Mesenchymal stem cell (in vitro differentiated cells and primary cell): ENCODE results near the gene COL11A2.

ENCODE experiments used
- DNase-seq: peaks from one replicate; pipeline ENCODE4 v3.0.0-alpha.2; 2013
- H2AFZ ChIP-seq: one replicate; pipeline ENCODE4 v1.6.1; 2013; ENCODE audit warnings: low read depth, mild to moderate bottlenecking, control low read depth, inconsistent platforms, low read length, moderate library complexity
- H2AK5ac ChIP-seq: 2 replicates; pipeline ENCODE4 v1.6.1; 2013; ENCODE audit warnings: low read length, moderate library complexity, mild to moderate bottlenecking, inconsistent platforms; ENCODE audit not compliant: severe bottlenecking
- H2BK120ac ChIP-seq: one replicate; pipeline ENCODE4 v1.6.1; 2013; ENCODE audit warnings: low read depth, mild to moderate bottlenecking, inconsistent platforms, low read length, moderate library complexity
- H2BK12ac ChIP-seq, 2 experiments: one replicate each; pipeline ENCODE4 v1.6.1; 2013; ENCODE audit warnings: inconsistent platforms in 2 of 2, low read length in 2 of 2, mild to moderate bottlenecking in 2 of 2, moderate library complexity in 2 of 2, control low read depth in 1 of 2
- H2BK15ac ChIP-seq: one replicate; pipeline ENCODE4 v1.6.1; 2013; ENCODE audit warnings: mild to moderate bottlenecking, low read depth, inconsistent platforms; ENCODE audit not compliant: poor library complexity, severe bottlenecking
- H2BK5ac ChIP-seq: 2 replicates; pipeline ENCODE4 v1.6.1; 2013; ENCODE audit warnings: low read depth, mild to moderate bottlenecking, low read length, control low read depth, inconsistent platforms; ENCODE audit not compliant: poor library complexity, severe bottlenecking
- H3K14ac ChIP-seq, 2 experiments: one replicate each; pipeline ENCODE4 v1.6.1; 2013; ENCODE audit warnings: inconsistent platforms in 2 of 2, low read length in 2 of 2, control low read depth in 1 of 2, mild to moderate bottlenecking in 1 of 2, moderate library complexity in 1 of 2
- H3K18ac ChIP-seq, 2 experiments: one replicate each; pipeline ENCODE4 v1.6.1; 2013; ENCODE audit warnings: inconsistent platforms in 2 of 2, low read length in 2 of 2, control low read depth in 1 of 2, low read depth in 1 of 2, mild to moderate bottlenecking in 1 of 2
- H3K23ac ChIP-seq, 2 experiments: one replicate each; pipeline ENCODE4 v1.6.1; 2013; ENCODE audit warnings: inconsistent platforms in 2 of 2, low read length in 2 of 2, mild to moderate bottlenecking in 2 of 2, moderate library complexity in 2 of 2, control low read depth in 1 of 2
- H3K27ac ChIP-seq: 2 replicates; pipeline ENCODE4 v1.5.1; 2013; ENCODE audit warnings: mild to moderate bottlenecking, moderate library complexity, low read length, control low read depth, inconsistent platforms; ENCODE audit not compliant: poor library complexity, severe bottlenecking
- H3K27me3 ChIP-seq, 2 experiments: 2 replicates each; pipeline versions ENCODE4 v1.6.1 to v1.7.0; 2013; ENCODE audit warnings: low read length in 2 of 2, mild to moderate bottlenecking in 2 of 2, moderate library complexity in 2 of 2, control low read depth in 1 of 2, inconsistent platforms in 1 of 2; ENCODE audit not compliant: control insufficient read depth in 1 of 2, insufficient read depth in 1 of 2
- H3K36me3 ChIP-seq, 2 experiments: 2 replicates each; pipeline versions ENCODE4 v1.6.1 to v1.7.0; 2013; ENCODE audit warnings: low read length in 2 of 2, control low read depth in 1 of 2, inconsistent platforms in 1 of 2, low read depth in 1 of 2, mild to moderate bottlenecking in 1 of 2; ENCODE audit not compliant: insufficient read depth in 2 of 2, control insufficient read depth in 1 of 2
- H3K4ac ChIP-seq, 2 experiments: one replicate each; pipeline ENCODE4 v1.6.1; 2013; ENCODE audit warnings: inconsistent platforms in 2 of 2, low read length in 2 of 2, mild to moderate bottlenecking in 2 of 2, moderate library complexity in 2 of 2, control low read depth in 1 of 2, low read depth in 1 of 2
- H3K4me1 ChIP-seq: 2 replicates; pipeline ENCODE4 v1.6.1; 2013; ENCODE audit warnings: low read depth, low read length, control low read depth; ENCODE audit not compliant: control insufficient read depth, insufficient read depth
- H3K4me2 ChIP-seq: 2 replicates; pipeline ENCODE4 v1.6.1; 2013; ENCODE audit warnings: low read length, mild to moderate bottlenecking, inconsistent platforms; ENCODE audit not compliant: poor library complexity, severe bottlenecking
- H3K4me3 ChIP-seq, 2 experiments: 2 replicates each; pipeline versions ENCODE4 v1.5.1 to v1.7.0; 2013; ENCODE audit warnings: low read length in 2 of 2, mild to moderate bottlenecking in 2 of 2, control low read depth in 1 of 2, low read depth in 1 of 2; ENCODE audit not compliant: insufficient read depth in 1 of 2
- H3K79me1 ChIP-seq: replicated peaks from 2 replicates; pipeline ENCODE4 v1.6.1; 2013; ENCODE audit warnings: mild to moderate bottlenecking, control low read depth, low read length, inconsistent platforms; ENCODE audit not compliant: poor library complexity, severe bottlenecking
- H3K9ac ChIP-seq: 2 replicates; pipeline ENCODE4 v1.7.0; 2013; ENCODE audit warnings: mild to moderate bottlenecking, low read length, moderate library complexity
- H3K9me3 ChIP-seq: 2 replicates; pipeline ENCODE4 v1.7.0; 2013; ENCODE audit warnings: mild to moderate bottlenecking, low read length; ENCODE audit not compliant: control insufficient read depth
- H4K8ac ChIP-seq: one replicate; pipeline ENCODE4 v1.6.1; 2013; ENCODE audit warnings: inconsistent platforms, mild to moderate bottlenecking, low read length, moderate library complexity
- H4K91ac ChIP-seq: one replicate; pipeline ENCODE4 v1.6.1; 2013; ENCODE audit warnings: mild to moderate bottlenecking, low read length, inconsistent platforms
- WGBS: methylation state at CpG from one replicate; pipeline ENCODE4 v1.1.7; 2013; ENCODE audit warnings: mixed read lengths; 5-methylcytosine and 5-hydroxymethylcytosine counted together

COL11A2 gene

GRCh38 chr6:33142501-33143070 is 49.7 kb downstream of the COL11A2 start:
- no peaks in the 10 kb centered on the region for H3K79me1 ChIP-seq
- H3K4me3 ChIP-seq: no peak overlapping the region
- no peak overlapping the region for H3K27ac ChIP-seq
- H2BK12ac ChIP-seq: no peak overlapping the region
- H3K4me2 ChIP-seq: no peak overlapping the region
- H4K91ac ChIP-seq: no peak overlapping the region
- no peak overlapping the region for H3K4ac ChIP-seq
- no peak overlapping the region for H2AK5ac ChIP-seq
- no peak overlapping the region for H2AFZ ChIP-seq
- H3K23ac ChIP-seq: no peak overlapping the region
- H2BK120ac ChIP-seq: no peak overlapping the region
- no peak overlapping the region for H2BK15ac ChIP-seq
- 63% methylated on average over 5 of the region's 5 CpGs for WGBS
- H4K8ac ChIP-seq: no peak overlapping the region
- H3K9me3 ChIP-seq: peaks cover 2% of the 10 kb centered on the region
- DNase-seq: no peak
- H3K14ac ChIP-seq: no peak overlapping the region
- peaks cover 2% of the 10 kb centered on the region for H3K4me1 ChIP-seq
- peaks cover 0 to 35% of the 10 kb centered on the region in 2 experiments for H3K27me3 ChIP-seq
- H2BK5ac ChIP-seq: no peak overlapping the region
- no peak overlapping the region for H3K18ac ChIP-seq
- H3K36me3 ChIP-seq: no peaks in the 10 kb centered on the region
- no peak overlapping the region for H3K9ac ChIP-seq

- no peak overlapping the region for H3K18ac ChIP-seq
- H3K79me1 ChIP-seq: no peaks in the 10 kb centered on the region
- peaks cover 2% of the 10 kb centered on the region for H3K9me3 ChIP-seq
- H4K8ac ChIP-seq: no peak overlapping the region
- DNase-seq: no peak
- H4K91ac ChIP-seq: no peak overlapping the region
- WGBS: 76% methylated on average over 6 of the region's 7 CpGs
- H2BK15ac ChIP-seq: no peak overlapping the region
- no peak overlapping the region for H2AK5ac ChIP-seq
- no peak overlapping the region for H2AFZ ChIP-seq
- no peak overlapping the region for H3K4me3 ChIP-seq
- H2BK120ac ChIP-seq: no peak overlapping the region
- no peak overlapping the region for H3K4me2 ChIP-seq
- no peak overlapping the region for H2BK12ac ChIP-seq
- H2BK5ac ChIP-seq: no peak overlapping the region
- peaks cover 0 to 39% of the 10 kb centered on the region in 2 experiments for H3K27me3 ChIP-seq
- H3K4me1 ChIP-seq: peaks cover 2% of the 10 kb centered on the region
- no peak overlapping the region for H3K23ac ChIP-seq
- no peak overlapping the region for H3K9ac ChIP-seq
- no peak overlapping the region for H3K4ac ChIP-seq
- H3K27ac ChIP-seq: no peak overlapping the region
- H3K14ac ChIP-seq: no peak overlapping the region
- H3K36me3 ChIP-seq: no peaks in the 10 kb centered on the region
Measured at GRCh38 chr6:33140556-33140955, 51.7 kb downstream of the COL11A2 start.

DNA sequence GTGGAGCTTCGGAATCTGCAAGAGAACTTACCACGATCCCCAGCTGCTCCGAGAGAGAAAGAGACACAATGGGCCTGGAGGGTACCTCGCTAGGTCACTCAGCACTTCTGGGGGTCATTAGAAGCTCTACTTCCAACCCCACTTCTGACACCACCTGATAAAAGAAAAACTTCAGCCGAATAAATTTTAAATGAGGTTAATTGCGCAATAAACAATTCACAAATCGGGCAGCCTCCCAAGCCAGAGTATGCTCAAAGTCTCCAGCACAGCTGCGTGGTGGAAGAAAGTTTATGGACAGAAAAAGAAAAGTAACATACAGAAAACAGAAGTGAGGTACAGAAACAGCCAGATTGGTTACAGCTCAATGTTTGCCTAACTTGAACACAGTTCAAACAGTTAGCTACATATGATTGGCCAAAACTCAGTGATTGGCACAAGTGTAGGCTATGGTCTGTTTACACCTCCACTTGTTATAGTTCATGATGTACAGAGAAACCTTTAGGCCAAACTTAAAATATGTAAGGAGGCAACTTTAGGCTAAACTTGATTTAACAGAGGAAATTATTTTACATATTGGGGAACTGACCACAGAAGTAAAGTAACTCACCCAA is 52.6 kb downstream of the COL11A2 start:
- WGBS: 86% methylated on average over 8 of the region's 8 CpGs
- Histone ChIP-seq H3K23ac (no peak overlapping the region), H4K8ac (no peak overlapping the region), H3K18ac (no peak overlapping the region), H3K4me2 (no peak overlapping the region), H3K27me3 (peaks cover 0 to 39% of the 10 kb centered on the region in 2 experiments), H2AK5ac (no peak overlapping the region), H3K4ac (no peak overlapping the region), H3K4me3 (no peak overlapping the region), H2BK12ac (no peak overlapping the region), H2BK5ac (no peak overlapping the region), H2BK15ac (no peak overlapping the region), H3K4me1 (peaks cover 2% of the 10 kb centered on the region), H3K9me3 (peaks cover 2% of the 10 kb centered on the region), H2BK120ac (no peak overlapping the region), H3K14ac (no peak overlapping the region), H3K36me3 (no peaks in the 10 kb centered on the region), H3K27ac (no peak overlapping the region), H3K79me1 (no peaks in the 10 kb centered on the region), H4K91ac (no peak overlapping the region), H3K9ac (no peak overlapping the region), H2AFZ (no peak overlapping the region)
- DNase-seq: no peak

GRCh38 chr6:33136310-33136900 is 55.9 kb downstream of the COL11A2 start:
- Histone ChIP-seq H2AFZ (no peak overlapping the region), H3K23ac (no peak overlapping the region), H2BK15ac (no peak overlapping the region), H3K9me3 (no peaks in the 10 kb centered on the region), H2AK5ac (no peak overlapping the region), H3K79me1 (no peaks in the 10 kb centered on the region), H3K27ac (no peak overlapping the region), H2BK12ac (no peak overlapping the region), H3K14ac (no peak overlapping the region), H3K4me3 (no peak overlapping the region), H3K4me1 (no peaks in the 10 kb centered on the region), H2BK120ac (no peak overlapping the region), H3K4ac (no peak overlapping the region), H3K18ac (no peak overlapping the region), H3K4me2 (no peak overlapping the region), H2BK5ac (no peak overlapping the region), H3K27me3 (peaks cover 0 to 23% of the 10 kb centered on the region in 2 experiments), H3K9ac (no peak overlapping the region), H3K36me3 (no peaks in the 10 kb centered on the region), H4K91ac (no peak overlapping the region), H4K8ac (no peak overlapping the region)
- DNase-seq: no peak
- 65% methylated on average over 4 of the region's 4 CpGs for WGBS
